B cell (primary cell): Measurements from ENCODE around the gene ADAMTS12.

Source experiments
- CTCF ChIP-seq: fragments of 200-600 bp; IDR thresholded peaks from one replicate; pipeline ENCODE4 v1.8.0; 2022; ENCODE audit warnings: antibody characterized with exemption, mild to moderate bottlenecking
- EZH2 ChIP-seq: IDR thresholded peaks from 2 replicates; pipeline ENCODE4 v1.6.1; 2012; ENCODE audit warnings: borderline replicate concordance, low read depth, mild to moderate bottlenecking, moderate library complexity, low read length; ENCODE audit not compliant: insufficient read depth, poor library complexity, severe bottlenecking

GRCh38 chr5:33891788-33892619, at the start of gene ADAMTS12:
- TF ChIP-seq CTCF (no peak), EZH2 (no peak)
